H9 (cell line): ENCODE data around the gene MLLT3. TPM values are rescaled to one million over a fixed set of nuclear protein-coding genes. Genes with fewer than 3 reads are reported as not detected.

Experiments
- DNase-seq: peaks from one replicate; pipeline ENCODE4 v3.0.0-alpha.2; 2017
- H2AFZ ChIP-seq: one replicate; pipeline ENCODE4 v1.6.1; 2013; ENCODE audit warnings: mild to moderate bottlenecking, low read length, control low read depth, moderate library complexity
- H2AK5ac ChIP-seq: 2 replicates; pipeline ENCODE4 v1.6.1; 2013; ENCODE audit warnings: low read length, control low read depth, mixed read lengths; ENCODE audit not compliant: insufficient read length
- H2BK120ac ChIP-seq: one replicate; pipeline ENCODE4 v1.6.1; 2013; ENCODE audit warnings: low read depth, mild to moderate bottlenecking, low read length, control low read depth, inconsistent platforms; ENCODE audit not compliant: poor library complexity, severe bottlenecking
- H2BK12ac ChIP-seq: 2 replicates; pipeline ENCODE4 v1.6.1; 2013; ENCODE audit warnings: low read length, control low read depth, mixed read lengths, low read depth; ENCODE audit not compliant: insufficient read length
- H2BK15ac ChIP-seq: 2 replicates; pipeline ENCODE4 v1.6.1; 2013; ENCODE audit warnings: low read depth, low read length, control low read depth
- H2BK20ac ChIP-seq: one replicate; pipeline ENCODE4 v1.6.1; 2013; ENCODE audit warnings: low read depth, mild to moderate bottlenecking, low read length, control low read depth, inconsistent platforms; ENCODE audit not compliant: poor library complexity, severe bottlenecking
- H2BK5ac ChIP-seq: 2 replicates; pipeline ENCODE4 v1.6.1; 2013; ENCODE audit warnings: low read length, control low read depth, mixed read lengths; ENCODE audit not compliant: insufficient read length
- H3K14ac ChIP-seq: 2 replicates; pipeline ENCODE4 v1.6.1; 2013; ENCODE audit warnings: low read length, control low read depth; ENCODE audit not compliant: insufficient read depth
- H3K18ac ChIP-seq: 2 replicates; pipeline ENCODE4 v1.6.1; 2013; ENCODE audit warnings: low read depth, mild to moderate bottlenecking, mixed read lengths, low read length, control low read depth; ENCODE audit not compliant: insufficient read length
- H3K23ac ChIP-seq: 2 replicates; pipeline ENCODE4 v1.6.1; 2013; ENCODE audit warnings: low read length, control low read depth, mixed read lengths, low read depth; ENCODE audit not compliant: insufficient read length
- H3K23me2 ChIP-seq: 2 replicates; pipeline ENCODE4 v1.6.1; 2013; ENCODE audit warnings: low read depth, mild to moderate bottlenecking, mixed read lengths, low read length, control low read depth; ENCODE audit not compliant: insufficient read length, poor library complexity, severe bottlenecking
- H3K27ac ChIP-seq: 2 replicates; pipeline ENCODE4 v1.5.1; 2013; ENCODE audit warnings: low read length, control low read depth, mixed read lengths, low read depth; ENCODE audit not compliant: insufficient read length
- H3K27me3 ChIP-seq: 2 replicates; pipeline ENCODE4 v1.6.1; 2013; ENCODE audit warnings: low read length, control low read depth, inconsistent platforms; ENCODE audit not compliant: insufficient read depth
- H3K4ac ChIP-seq: 2 replicates; pipeline ENCODE4 v1.6.1; 2013; ENCODE audit warnings: low read depth, mild to moderate bottlenecking, control low read depth, inconsistent platforms, low read length, moderate library complexity
- H3K4me1 ChIP-seq: 2 replicates; pipeline ENCODE4 v1.6.1; 2013; ENCODE audit warnings: low read length, control low read depth, inconsistent platforms; ENCODE audit not compliant: insufficient read depth
- H3K4me2 ChIP-seq: 2 replicates; pipeline ENCODE4 v1.6.1; 2013; ENCODE audit warnings: low read length, control low read depth, mixed read lengths; ENCODE audit not compliant: insufficient read length, insufficient read depth
- H3K56ac ChIP-seq: 2 replicates; pipeline ENCODE4 v1.6.1; 2013; ENCODE audit warnings: low read depth, mild to moderate bottlenecking, mixed read lengths, low read length, control low read depth; ENCODE audit not compliant: insufficient read length
- H3K79me1 ChIP-seq: 2 replicates; pipeline ENCODE4 v1.6.1; 2013; ENCODE audit warnings: low read depth, mild to moderate bottlenecking, moderate library complexity, low read length, control low read depth, inconsistent platforms; ENCODE audit not compliant: insufficient read depth, poor library complexity, severe bottlenecking
- H3K79me2 ChIP-seq: 2 replicates; pipeline ENCODE4 v1.6.1; 2013; ENCODE audit warnings: low read length, control low read depth, inconsistent platforms; ENCODE audit not compliant: insufficient read depth
- H3K9ac ChIP-seq: 2 replicates; pipeline ENCODE4 v1.6.1; 2013; ENCODE audit warnings: low read length, control low read depth, mixed read lengths; ENCODE audit not compliant: insufficient read length; ENCODE audit errors: extremely low read depth
- H3K9me3 ChIP-seq: one replicate; pipeline ENCODE4 v1.6.1; 2013; ENCODE audit warnings: low read depth, low read length, inconsistent platforms; ENCODE audit not compliant: control insufficient read depth
- H3T11ph ChIP-seq: one replicate; pipeline ENCODE4 v1.6.1; 2013; ENCODE audit warnings: mild to moderate bottlenecking, low read length, control low read depth, inconsistent platforms
- H4K20me1 ChIP-seq: one replicate; pipeline ENCODE4 v1.6.1; 2013; ENCODE audit not compliant: control insufficient read depth, insufficient read length, insufficient read depth
- H4K5ac ChIP-seq: 2 replicates; pipeline ENCODE4 v1.6.1; 2013; ENCODE audit warnings: low read depth, mild to moderate bottlenecking, mixed read lengths, low read length, control low read depth; ENCODE audit not compliant: insufficient read length
- H4K8ac ChIP-seq: replicated peaks from 2 replicates; pipeline ENCODE4 v1.6.1; 2013; ENCODE audit warnings: low read length, control low read depth, mixed read lengths, low read depth; ENCODE audit not compliant: insufficient read length
- H4K91ac ChIP-seq: 2 replicates; pipeline ENCODE4 v1.6.1; 2013; ENCODE audit warnings: low read depth, mild to moderate bottlenecking, moderate library complexity, mixed read lengths, low read length, control low read depth; ENCODE audit not compliant: insufficient read length
- H3K27ac Mint-ChIP-seq, 3 experiments: 2 replicates in 2 of 3; 3 replicates in 1 of 3; pipeline ENCODE4 v1.8.0; 2020 to 2021; ENCODE audit warnings: mixed read lengths in 3 of 3, mild to moderate bottlenecking in 1 of 3, moderate library complexity in 1 of 3
- H3K27me3 Mint-ChIP-seq: 2 replicates; pipeline ENCODE4 v1.8.0; 2021; ENCODE audit warnings: low read depth, mild to moderate bottlenecking, moderate library complexity, mixed read lengths
- H3K36me3 Mint-ChIP-seq, 3 experiments: 2 replicates in 2 of 3; 3 replicates in 1 of 3; pipeline ENCODE4 v1.8.0; 2020 to 2021; ENCODE audit warnings: low read depth in 3 of 3, mixed read lengths in 3 of 3; ENCODE audit not compliant: insufficient read depth in 1 of 3
- H3K4me1 Mint-ChIP-seq, 2 experiments: 2 replicates each; pipeline ENCODE4 v1.8.0; 2020; ENCODE audit warnings: mixed read lengths in 2 of 2
- H3K4me3 Mint-ChIP-seq, 2 experiments: 2 replicates in 1 of 2; 3 replicates in 1 of 2; pipeline ENCODE4 v1.8.0; 2020 to 2021; ENCODE audit warnings: mild to moderate bottlenecking in 2 of 2, mixed read lengths in 2 of 2, moderate library complexity in 1 of 2
- H3K9me3 Mint-ChIP-seq, 2 experiments: 2 replicates in 1 of 2; 3 replicates in 1 of 2; pipeline ENCODE4 v1.8.0; 2020; ENCODE audit warnings: mild to moderate bottlenecking in 2 of 2, mixed read lengths in 2 of 2, moderate library complexity in 1 of 2
- CTCF ChIP-seq: fragments of 200-600 bp; sonication (generic); conservative IDR thresholded peaks from 3 replicates; pipeline ENCODE4 v1.8.0; 2021; ENCODE audit warnings: antibody characterized with exemption, mild to moderate bottlenecking
- WGBS: extraction: QIAGEN DNeasy Blood & Tissue Kit; methylation state at CpG from one replicate; pipeline ENCODE4 v1.1.7; 2013; ENCODE audit warnings: missing lambda C conversion rate, low lambda C conversion rate, mixed read lengths; ENCODE audit not compliant: insufficient read length; ENCODE audit errors: extremely low coverage; 5-methylcytosine and 5-hydroxymethylcytosine counted together
- total RNA-seq: library from RNA; stranded (reverse); gene quantifications from 2 replicates; pipeline ENCODE4 v1.2.1, GENCODE V29; 2021

The MLLT3 gene
- total RNA-seq, 1 experiment from 2014 or later = 3.9 TPM

DNA sequence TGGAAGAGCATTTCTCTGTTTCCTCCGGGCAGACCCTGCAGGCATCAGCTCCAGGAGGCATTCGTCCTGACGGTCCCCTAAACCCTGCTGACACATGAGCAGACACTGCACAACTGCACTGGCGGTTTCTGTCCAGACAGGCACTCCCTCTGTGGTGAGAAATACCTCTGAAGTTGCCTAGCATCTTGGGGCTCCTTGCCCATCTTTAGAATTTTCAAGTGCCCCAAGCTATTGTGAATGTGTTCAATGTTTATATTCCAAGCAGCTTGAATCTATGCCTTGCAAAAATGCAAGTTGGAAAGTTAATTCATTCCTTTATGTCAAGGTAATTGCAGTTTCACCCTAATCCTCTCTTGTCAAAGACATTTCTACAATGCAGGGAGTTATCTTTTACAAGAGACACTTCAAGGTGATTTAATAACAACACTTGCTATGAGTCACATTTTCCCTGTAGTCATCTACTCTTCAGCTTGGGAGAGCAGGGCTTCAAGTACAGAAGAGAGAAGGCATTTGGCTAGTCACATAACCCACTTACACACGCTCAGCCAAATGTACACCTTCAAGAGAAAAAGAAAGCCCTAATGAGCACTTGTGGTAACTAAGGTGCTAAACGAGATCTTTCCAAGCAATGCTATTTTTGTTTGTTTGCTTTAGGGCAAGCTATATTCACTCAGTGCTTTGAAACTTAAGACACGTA, 302.5 kb downstream of the MLLT3 start:
- Histone ChIP-seq H2BK20ac (no peak overlapping the region), H3K4me1 (no peaks in the 10 kb centered on the region), H2BK12ac (no peak overlapping the region), H3K23me2 (no peaks in the 10 kb centered on the region), H2AFZ (no peak overlapping the region), H3K27ac (no peak overlapping the region), H2AK5ac (no peak overlapping the region), H2BK15ac (no peak overlapping the region), H3K79me1 (no peaks in the 10 kb centered on the region), H2BK120ac (no peak overlapping the region), H2BK5ac (no peak overlapping the region), H3K18ac (no peak overlapping the region), H3K9ac (no peak overlapping the region), H4K8ac (no peak overlapping the region), H3K56ac (no peak overlapping the region), H4K5ac (no peak overlapping the region), H3T11ph (no peak overlapping the region), H3K23ac (no peak overlapping the region), H4K91ac (no peak overlapping the region), H3K4ac (no peak overlapping the region), H3K14ac (no peak overlapping the region), H4K20me1 (no peaks in the 10 kb centered on the region), H3K4me2 (no peak overlapping the region), H3K27me3 (no peaks in the 10 kb centered on the region), H3K9me3 (no peaks in the 10 kb centered on the region), H3K79me2 (no peaks in the 10 kb centered on the region)
- no peak for TF ChIP-seq CTCF
- Mint-ChIP-seq H3K36me3 (peaks cover 0 to 3% (median 0%) of the 10 kb centered on the region in 3 experiments; a peak in 3 of 7 replicates), H3K27ac (no peak overlapping the region), H3K27me3 (no peaks in the 10 kb centered on the region; the same call in 1 of the 2 replicates), H3K9me3 (peaks cover 0 to 7% of the 10 kb centered on the region in 2 experiments; a peak in 2 of 5 replicates), H3K4me1 (peaks cover 18 to 22% of the 10 kb centered on the region in 2 experiments), H3K4me3 (no peak overlapping the region)
- WGBS = no CpG with 5 or more reads among the region's 7 CpGs
- DNase-seq = no peak
